Kidney (tissue), 14 donors: Measurements from ENCODE around the gene ZNF98. TPM values are rescaled to one million over a fixed set of nuclear protein-coding genes. Genes with fewer than 3 reads are reported as not detected.
A peak's percentile ranks its signal among the peaks of the same experiment; 100 is the strongest.

ENCODE experiments used
- DNase-seq, 5 donors: peaks; one replicate each; pipeline ENCODE4 v3.0.0-alpha.2; 2013 to 2020
- FAIRE-seq: peaks from 2 replicates; lab custom pipeline; 2012; peaks lifted over from hg19 to GRCh38; lab: Jason Lieb, UNC
- H3K27ac ChIP-seq, 2 donors: one replicate each; pipeline ENCODE4 v1.7.0; 2013; ENCODE audit warnings: low read depth in 2 of 2, low read length in 2 of 2, inconsistent platforms in 1 of 2
- H3K27me3 ChIP-seq: one replicate; pipeline ENCODE4 v1.7.1; 2013; ENCODE audit warnings: low read length, inconsistent platforms; ENCODE audit not compliant: control insufficient read depth, insufficient read depth
- H3K36me3 ChIP-seq, 3 donors: one replicate each; pipeline versions ENCODE4 v1.7.0 to v1.7.1; 2013; ENCODE audit warnings: low read length in 3 of 3, control low read depth in 1 of 3, inconsistent platforms in 1 of 3; ENCODE audit not compliant: insufficient read depth in 3 of 3, control insufficient read depth in 2 of 3
- H3K4me1 ChIP-seq, 3 donors: one replicate each; pipeline versions ENCODE4 v1.7.0 to v1.7.1; 2013; ENCODE audit warnings: low read length in 3 of 3, inconsistent platforms in 1 of 3, low read depth in 1 of 3; ENCODE audit not compliant: control insufficient read depth in 2 of 3, insufficient read depth in 2 of 3
- H3K4me3 ChIP-seq, 3 donors: one replicate each; pipeline versions ENCODE4 v1.7.0 to v1.8.1; 2013; ENCODE audit warnings: low read length in 3 of 3, control low read depth in 1 of 3, inconsistent platforms in 1 of 3
- H3K9ac ChIP-seq, 3 donors: one replicate each; pipeline versions ENCODE4 v1.7.0 to v1.7.1; 2013; ENCODE audit warnings: low read length in 3 of 3, control low read depth in 1 of 3, inconsistent platforms in 1 of 3
- H3K9me3 ChIP-seq, 3 donors: one replicate each; pipeline versions ENCODE4 v1.7.0 to v1.7.1; 2013; ENCODE audit warnings: low read length in 3 of 3, control low read depth in 1 of 3, inconsistent platforms in 1 of 3; ENCODE audit not compliant: control insufficient read depth in 2 of 3, insufficient read depth in 1 of 3
- CTCF ChIP-seq: IDR thresholded peaks from 3 replicates; pipeline ENCODE4 v1.5.1; 2012; ENCODE audit warnings: mild to moderate bottlenecking, moderate library complexity, borderline replicate concordance; ENCODE audit not compliant: insufficient read depth; ENCODE audit errors: extremely low read depth
- intact Hi-C: fragments of 100-400 bp; cut with DNase I; formaldehyde crosslinking; loops from one replicate; pipeline ENCODE4 v1.11.1; 2022
- polyA plus RNA-seq: library from polyadenylated mRNA; stranded (reverse); fragments of 350-450 nt; fragmentation: Illumina TruSeq; extraction: RNeasy Lipid Tissue Mini Kit (QIAGEN cat#74804); gene quantifications from one replicate; pipeline ENCODE4 v1.2.3, GENCODE V29; 2014; ENCODE audit warnings: low read depth, low replicate concordance; ENCODE audit not compliant: insufficient read depth
- total RNA-seq: library from RNA; stranded (reverse); fragmentation: NEBNext Ultra II Directional; extraction: Animal tissue kit (Norgen Biotek cat#: 25700); gene quantifications from one replicate; pipeline ENCODE4 v1.2.1, GENCODE V29; 2021
- donor health status: control.
- donor health status: control.
- donor health status: control.
- donor health status: control.
- donor health status: control.
- donor health status: DM: yes; HTN: yes; CAD: no.
- donor health status: Normal renal cell carcinoma (clear cell type).

The ZNF98 gene
- total and polyA plus RNA-seq, 2 donors from 2014 or later: 1.2 TPM

GRCh38 chr19:22427960-22428913, 6.1 kb upstream of the ZNF98 start:
- H3K27ac ChIP-seq: peak overlapping the region; percentile 77 to 82
- no peaks in the 10 kb centered on the region for H3K4me1 ChIP-seq
- intact Hi-C loops: no loop called here
- TF ChIP-seq CTCF: no peak
- H3K9me3 ChIP-seq: peaks cover 0 to 7% (median 0%) of the 10 kb centered on the region in 3 donors
- no peak for FAIRE-seq
- peak; percentile 11 to 71 (median 17) for DNase-seq
- H3K36me3 ChIP-seq: no peaks in the 10 kb centered on the region
- H3K4me3 ChIP-seq: peak overlapping the region in 1 of 3 donors; percentile 49
- H3K27me3 ChIP-seq: no peaks in the 10 kb centered on the region
- H3K9ac ChIP-seq: peak overlapping the region in 1 of 3 donors; percentile 26

- TF ChIP-seq CTCF: no peak
- H3K9ac ChIP-seq: no peak overlapping the region
- FAIRE-seq: no peak
- peak; percentile 48 to 86 (median 64) for DNase-seq
- H3K36me3 ChIP-seq: no peaks in the 10 kb centered on the region
- H3K4me3 ChIP-seq: peak overlapping the region in 1 of 3 donors; percentile 49
- H3K27ac ChIP-seq: peak overlapping the region; percentile 77 to 82
- H3K27me3 ChIP-seq: no peaks in the 10 kb centered on the region
- intact Hi-C loops: no loop called here
- H3K9me3 ChIP-seq: peaks cover 0 to 7% (median 0%) of the 10 kb centered on the region in 3 donors
- H3K4me1 ChIP-seq: no peaks in the 10 kb centered on the region
These were observed 5.4 kb upstream of the ZNF98 start for GRCh38 chr19:22427547-22427946.

- H3K27me3 ChIP-seq: no peaks in the 10 kb centered on the region
- H3K4me3 ChIP-seq: no peak overlapping the region
- FAIRE-seq: no peak
- no peak for TF ChIP-seq CTCF
- H3K36me3 ChIP-seq: no peaks in the 10 kb centered on the region
- peaks cover 0 to 7% (median 0%) of the 10 kb centered on the region in 3 donors for H3K9me3 ChIP-seq
- no peaks in the 10 kb centered on the region for H3K4me1 ChIP-seq
- intact Hi-C loops: no loop called here
- DNase-seq: no peak
- no peak overlapping the region for H3K9ac ChIP-seq
- H3K27ac ChIP-seq: peak overlapping the region; percentile 43 to 47
These were observed 4.8 kb upstream of the ZNF98 start for GRCh38 chr19:22426901-22427300.
